Stimulated activated naive CD8-positive, alpha-beta T cell treated with anti-CD3 and anti-CD28 coated beads, Interleukin-15, Interleukin-2, amounts not matched to agents 100 U/mL and 50 U/mL, for 24 hours (primary cell): Measurements from ENCODE around the gene HLA-DQB1.
"Not testable (repeated sequence)": the region's sequence is repeated elsewhere in the genome, so short reads cannot be mapped to it uniquely, and the experiment has no call there.

Source experiments
- ATAC-seq: fragments of 150-1000 bp; cut with Tn5 transposase; one replicate; pipeline ENCODE4 v1.10.0; 2021
- DNase-seq: peaks from one replicate; pipeline ENCODE4 v3.0.0; 2021

The HLA-DQB1 gene

DNA sequence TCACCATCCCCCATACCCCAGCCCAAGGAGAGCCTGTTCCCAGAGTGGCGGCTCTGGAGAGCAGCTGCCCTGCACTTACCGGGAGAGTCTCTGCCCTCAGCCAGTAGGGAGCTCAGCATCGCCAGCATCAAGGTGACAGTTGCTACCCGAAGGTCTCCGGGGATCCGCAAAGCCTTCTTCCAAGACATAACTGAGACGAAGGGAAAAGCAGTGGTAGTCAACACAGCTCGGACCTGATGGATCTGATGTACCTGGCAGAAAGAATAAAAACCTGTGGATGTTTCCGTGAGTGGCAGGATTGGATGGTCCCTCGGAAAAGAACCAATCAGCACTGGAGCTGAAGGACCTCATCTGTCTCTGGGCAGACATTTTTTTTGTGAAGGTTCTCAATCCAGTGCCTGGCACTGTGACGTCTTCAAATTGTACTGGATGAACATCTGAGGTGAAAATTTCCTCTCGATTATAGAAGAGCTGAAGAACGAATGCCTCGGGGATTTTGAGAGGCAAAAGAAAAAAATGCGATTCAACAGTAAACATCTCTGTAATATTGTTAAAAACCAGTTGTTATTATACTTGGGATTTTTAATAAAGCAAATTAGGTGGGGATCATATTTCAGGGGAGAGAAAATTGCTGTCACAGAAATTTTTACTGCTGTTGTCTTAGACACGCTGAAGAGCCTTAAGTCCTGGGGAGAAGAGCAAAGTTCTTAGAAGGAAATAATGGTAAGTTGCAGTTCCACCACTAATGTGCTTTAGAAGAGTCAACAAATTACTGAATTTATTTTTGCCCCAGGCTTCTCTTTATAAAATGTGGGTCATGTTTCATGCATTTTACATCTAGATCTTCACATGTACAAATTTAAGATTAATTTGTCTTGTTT lies at the start of gene HLA-DQB1:
HLA-DQB1 (minus strand) TSS at position 238 of the 881 bp plus-strand sequence; CDS start at position 188, 50 bp downstream.
- ATAC-seq (peak; percentile 70), DNase-seq (peak; percentile 26)

DNA sequence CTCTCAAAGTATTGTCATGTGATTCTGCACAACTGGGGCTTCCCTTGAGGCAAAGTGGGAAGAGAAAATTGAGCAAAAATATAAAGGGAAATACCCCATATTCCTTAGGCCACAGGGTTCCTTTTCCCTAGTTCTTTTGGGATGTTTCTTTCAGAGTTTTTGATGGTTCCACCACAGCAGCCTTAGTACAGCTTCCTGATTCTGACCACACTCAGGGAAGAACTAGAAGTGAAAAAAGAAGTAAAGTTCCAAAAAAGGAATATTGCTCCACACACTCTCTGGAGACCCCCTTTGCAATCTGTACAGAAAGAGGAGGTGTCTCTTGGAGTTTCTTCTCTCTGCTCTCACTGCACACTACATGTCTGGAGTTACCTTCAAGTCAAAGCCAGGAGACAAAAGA lies 46.8 kb upstream of the HLA-DQB1 start:
- ATAC-seq = no peak
- DNase-seq = no peak

DNA sequence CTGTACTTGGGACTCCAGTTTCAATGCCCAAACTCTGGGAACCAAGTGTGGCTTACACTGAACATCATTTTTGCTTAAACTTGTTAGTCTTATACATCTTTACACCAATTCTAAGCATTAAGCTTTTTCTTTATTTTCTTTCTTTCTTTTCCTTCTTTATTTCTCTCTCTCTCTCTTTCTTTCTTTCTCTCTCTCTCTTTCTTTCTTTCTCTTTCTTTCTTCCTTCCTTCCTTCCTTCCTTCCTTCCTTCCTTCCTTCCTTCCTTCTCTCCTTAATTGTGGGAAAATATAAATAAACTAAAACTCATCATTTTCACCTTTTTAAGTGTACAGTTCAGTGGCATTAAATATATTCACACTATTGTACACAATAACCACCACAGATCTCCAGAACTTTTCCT lies 43.2 kb upstream of the HLA-DQB1 start:
- DNase-seq = no peak
- ATAC-seq = no peak

DNA sequence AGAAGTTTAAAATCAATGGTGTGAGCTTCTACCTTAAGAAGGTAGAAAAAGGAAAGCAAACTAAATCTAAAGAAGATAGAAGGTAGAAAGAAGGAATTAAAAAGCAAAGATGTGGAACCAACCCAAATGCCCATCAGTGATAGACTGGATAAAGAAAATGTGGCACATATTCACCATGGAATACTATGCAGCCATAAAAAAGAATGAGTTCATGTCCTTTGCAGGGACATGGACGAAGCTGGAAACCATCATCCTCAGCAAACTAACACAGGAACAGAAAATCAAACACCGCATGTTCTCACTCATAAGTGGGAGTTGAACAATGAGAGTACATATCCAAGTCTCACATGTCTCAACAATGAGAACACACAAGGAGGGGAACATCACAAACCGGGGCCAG lies 38.7 kb upstream of the HLA-DQB1 start:
- not testable (repeated sequence) for DNase-seq, ATAC-seq

DNA sequence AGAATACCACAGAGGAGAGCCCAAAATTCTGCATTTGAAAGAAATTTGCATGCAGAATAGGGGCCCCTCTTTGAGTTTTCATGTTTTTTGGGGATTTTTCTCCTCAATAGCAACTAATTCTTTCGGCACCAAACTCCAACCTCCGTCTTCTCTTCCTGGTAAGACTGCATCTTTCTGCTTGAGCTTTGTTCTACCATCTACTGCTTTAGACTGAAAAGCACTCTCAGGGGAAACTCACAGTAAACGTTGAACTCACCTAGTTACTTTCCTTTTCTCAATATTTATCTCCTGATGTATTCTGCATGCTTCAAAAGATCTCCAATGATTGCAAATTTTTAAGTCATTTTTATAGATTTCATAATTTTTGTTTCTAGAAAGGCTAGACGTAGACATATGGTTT lies 36.9 kb upstream of the HLA-DQB1 start:
- ATAC-seq = no peak
- DNase-seq = no peak

DNA sequence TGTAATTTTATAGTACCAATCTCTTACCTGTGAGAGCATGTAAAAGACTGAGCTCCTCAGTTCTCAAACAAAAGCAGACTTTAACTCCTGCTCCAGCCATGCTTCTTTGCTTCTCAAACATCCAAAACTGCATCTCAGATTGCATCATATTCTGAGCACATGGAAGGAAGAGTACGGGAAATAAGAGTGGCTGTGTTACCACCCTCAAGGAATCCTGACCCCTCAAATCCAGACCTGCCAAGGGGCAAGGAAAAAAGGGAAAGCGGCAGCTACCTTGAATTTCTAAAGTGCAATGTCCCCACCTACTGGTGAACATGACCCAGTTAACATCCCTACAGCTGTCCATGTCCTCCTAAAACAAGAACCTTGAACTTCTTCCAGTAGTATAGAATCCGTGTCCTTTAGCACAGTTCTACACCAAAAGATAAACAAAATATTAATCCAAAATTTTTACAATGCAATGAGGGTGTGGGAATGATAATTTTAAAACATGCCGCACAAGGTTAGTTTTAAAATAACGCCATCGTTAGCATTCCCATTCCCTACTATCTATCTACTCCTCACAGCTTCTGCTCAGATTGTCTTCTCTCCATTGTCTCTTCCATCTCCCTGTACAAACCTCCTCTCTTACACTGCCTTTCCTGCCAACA lies 34.1 kb upstream of the HLA-DQB1 start:
- ATAC-seq (no peak), DNase-seq (peak; percentile 10)

DNA sequence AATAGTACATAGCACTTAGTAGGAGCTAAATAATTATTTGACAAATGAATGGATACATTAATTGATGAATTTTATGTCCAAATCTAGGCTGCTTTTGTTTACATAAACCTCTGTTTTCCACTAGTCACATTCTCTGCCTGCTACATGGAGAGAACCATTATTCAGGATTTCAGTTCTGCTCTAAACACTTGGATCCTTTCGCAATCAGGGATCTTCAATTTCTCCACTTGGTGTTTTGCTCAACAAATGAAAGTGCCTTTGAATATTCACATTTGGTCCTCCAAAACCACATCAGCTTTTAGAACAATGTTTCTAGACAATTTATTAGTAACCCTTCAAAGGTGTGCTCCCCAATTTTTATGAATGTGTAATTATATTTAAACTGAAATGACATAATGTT lies 30.6 kb upstream of the HLA-DQB1 start:
- DNase-seq (no peak), ATAC-seq (no peak)

DNA sequence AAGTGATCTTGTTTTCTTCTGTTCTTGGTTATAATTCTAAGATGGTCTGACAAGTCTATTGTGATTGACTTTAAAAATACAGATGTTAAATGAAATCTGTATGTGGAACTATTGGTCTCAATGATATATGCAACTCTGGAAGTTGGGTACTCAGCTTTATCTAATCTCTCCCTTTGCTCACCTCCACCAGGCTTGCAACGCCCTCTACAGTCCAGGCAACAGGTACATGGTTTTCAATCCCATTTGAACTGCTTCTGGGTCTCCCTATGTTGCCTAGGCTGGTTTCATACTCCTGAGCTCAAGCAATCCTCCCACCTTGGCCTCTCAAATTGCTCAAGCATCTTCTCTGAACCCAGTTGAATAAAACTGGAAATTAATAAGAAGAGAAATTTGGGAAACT lies 25.6 kb upstream of the HLA-DQB1 start:
- DNase-seq = peak; percentile 56
- peak; percentile 65 for ATAC-seq

DNA sequence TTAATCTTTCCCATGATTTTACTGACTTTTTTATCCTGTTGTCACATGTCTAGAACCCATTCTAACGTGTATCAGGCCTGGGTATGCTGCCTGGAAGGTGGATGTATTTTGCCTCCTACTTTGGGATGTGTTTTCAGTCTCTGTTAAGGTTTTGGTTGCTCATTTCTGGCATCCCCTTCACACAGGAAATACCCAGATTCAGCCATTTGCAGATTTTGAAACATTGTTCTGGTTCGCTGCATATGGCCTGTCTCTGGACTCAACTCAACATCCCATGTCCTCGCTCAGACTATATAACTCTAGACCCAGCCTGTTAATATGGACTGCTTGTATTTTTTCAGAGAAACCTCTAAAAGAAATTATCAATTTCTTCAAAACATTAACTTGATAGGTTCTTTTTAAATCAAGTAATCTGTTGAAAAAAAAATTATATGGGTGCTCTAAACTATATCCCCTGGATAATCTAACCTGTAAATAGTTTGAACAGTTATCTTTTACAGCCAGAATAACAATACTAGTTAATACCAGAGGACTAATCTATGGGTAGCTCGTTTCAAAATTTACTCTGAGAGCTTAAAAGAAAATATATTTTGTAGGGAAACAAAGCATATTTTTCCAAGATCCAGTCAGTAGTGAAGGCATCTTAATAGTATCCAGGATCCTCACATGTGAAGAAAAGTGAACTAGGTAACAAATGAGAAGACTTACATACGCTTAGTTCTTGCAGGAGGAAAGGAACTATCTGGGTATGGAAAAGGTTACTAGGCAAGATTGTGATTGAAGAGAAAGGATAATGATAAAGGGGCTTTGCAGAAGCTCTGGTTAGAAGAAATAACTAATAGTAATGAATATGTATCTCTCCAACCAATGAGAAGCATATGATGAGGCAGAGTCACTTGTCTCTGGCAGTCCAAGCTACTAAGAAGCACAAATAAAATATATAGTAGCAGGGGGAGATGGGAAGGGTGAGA lies 23.4 kb upstream of the HLA-DQB1 start:
- ATAC-seq = no peak
- DNase-seq = no peak

DNA sequence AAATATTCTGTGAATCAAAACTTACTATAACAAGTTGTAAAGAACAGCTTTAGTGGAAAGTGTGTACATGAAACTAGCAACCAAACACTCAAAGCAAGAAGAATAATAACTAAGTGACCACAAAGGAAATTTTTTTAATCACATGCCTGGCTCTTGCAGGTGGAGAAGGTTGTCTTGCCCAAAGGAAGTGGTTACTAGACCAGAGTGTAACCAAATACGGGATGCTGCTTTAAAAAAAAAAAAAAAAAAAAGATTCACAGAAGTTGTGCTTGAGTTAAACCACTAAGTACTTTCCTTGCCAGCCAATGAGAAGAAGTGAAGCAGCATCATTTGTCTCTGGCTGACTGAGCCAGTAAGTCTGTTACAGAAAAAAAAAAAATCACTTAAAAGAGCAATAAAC lies 19.1 kb upstream of the HLA-DQB1 start:
- ATAC-seq = peak; percentile 93

DNA sequence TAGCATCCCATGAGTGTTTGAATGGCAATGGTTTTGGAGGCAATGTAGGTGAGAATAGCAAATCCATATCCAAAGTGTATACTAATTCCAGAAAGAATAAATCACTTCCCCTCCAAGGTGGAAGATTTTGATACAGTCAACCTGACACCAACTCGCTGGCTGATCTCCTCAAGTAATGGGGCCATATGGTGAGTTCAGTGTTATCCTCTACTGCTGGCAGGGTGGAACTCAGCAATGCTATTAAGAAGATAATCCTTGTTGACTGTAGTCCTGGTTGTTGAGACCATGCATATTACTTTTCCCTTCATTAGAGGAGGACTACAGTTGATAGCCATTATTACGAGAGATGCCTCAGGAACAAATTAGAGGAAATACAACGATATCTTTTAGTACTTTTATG lies 17.8 kb upstream of the HLA-DQB1 start:
- no peak for ATAC-seq
- no peak for DNase-seq

More for the DNA sequence above, 19.1 kb upstream of the HLA-DQB1 start:
- DNase-seq = peak; percentile 15

DNA sequence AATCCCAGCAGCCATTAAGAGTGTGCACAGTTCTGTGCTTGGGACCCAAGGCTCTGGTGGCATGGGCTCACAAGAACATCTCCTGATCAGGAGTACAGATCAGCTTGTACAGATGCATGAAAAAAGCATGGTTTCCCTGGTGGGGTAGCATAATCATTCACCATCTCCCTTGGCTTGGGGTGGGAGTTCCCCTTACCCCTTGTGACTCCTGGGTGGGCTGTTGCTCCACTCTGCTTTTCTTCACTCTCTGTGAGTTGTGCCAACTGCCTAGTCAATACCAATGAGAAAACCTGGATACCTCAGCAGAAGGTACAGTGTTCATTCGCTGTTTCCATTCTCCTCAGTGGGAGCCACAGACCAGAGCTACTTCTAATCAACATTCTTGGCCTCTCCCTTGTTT lies 13.6 kb upstream of the HLA-DQB1 start:
- DNase-seq (no peak), ATAC-seq (no peak)

DNA sequence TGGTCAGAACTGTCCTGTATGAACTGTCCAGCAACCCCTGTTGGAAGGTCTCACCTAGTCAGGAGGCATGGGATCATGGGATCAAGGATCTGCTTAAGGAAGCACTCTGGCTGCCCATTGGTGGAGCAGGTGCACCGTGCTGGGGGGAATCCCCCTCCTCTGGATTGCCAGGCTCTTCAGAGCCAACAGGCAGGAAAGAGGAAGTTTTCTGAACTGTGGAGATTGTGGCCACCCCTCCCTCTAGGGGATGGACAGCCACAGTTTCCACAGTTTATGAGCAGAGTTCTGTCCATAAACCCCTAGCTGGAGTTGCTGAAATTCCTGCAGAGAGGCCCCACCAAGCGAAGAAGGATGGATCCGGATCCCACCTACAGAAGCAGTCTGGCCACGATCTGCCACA lies 13.0 kb upstream of the HLA-DQB1 start:
- DNase-seq = no peak
- no peak for ATAC-seq

DNA sequence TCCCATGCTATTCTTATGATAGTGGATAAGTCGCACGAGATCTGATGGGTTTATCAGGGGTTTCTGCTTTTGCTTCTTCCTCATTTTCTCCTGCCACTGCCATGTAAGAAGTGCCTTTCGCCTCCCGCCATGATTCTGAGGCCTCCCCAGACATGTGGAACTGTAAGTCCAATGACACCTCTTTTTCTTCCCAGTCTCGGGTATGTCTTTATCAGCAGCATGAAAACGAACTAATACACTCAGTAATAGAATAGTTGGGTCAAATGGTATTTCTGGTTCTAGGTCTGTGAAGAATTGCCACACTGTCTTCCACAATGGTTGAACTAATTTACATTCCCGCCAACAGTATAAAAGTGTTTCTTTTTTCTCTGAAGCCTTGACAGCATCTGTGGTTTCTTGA lies 7.7 kb upstream of the HLA-DQB1 start:
- not testable (repeated sequence) for DNase-seq, ATAC-seq

DNA sequence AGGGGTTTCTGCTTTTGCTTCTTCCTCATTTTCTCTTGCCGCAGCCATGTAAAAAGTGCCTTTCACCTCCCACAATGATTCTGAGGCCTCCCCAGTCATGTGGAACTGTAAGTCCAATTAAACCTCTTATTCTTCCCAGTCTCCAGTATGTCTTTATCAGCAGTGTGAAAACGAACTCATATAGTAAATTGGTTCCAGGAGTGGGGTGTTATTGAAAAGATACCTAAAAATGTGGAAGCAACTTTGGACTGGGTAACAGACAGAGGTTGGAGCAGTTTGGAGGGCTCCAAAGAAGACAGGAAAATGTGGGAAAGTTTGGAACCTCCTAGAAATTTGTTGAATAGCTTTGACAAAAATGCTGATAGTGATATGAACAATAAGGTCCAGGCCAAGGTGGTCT lies 5.5 kb upstream of the HLA-DQB1 start:
- DNase-seq, ATAC-seq: not testable (repeated sequence)

DNA sequence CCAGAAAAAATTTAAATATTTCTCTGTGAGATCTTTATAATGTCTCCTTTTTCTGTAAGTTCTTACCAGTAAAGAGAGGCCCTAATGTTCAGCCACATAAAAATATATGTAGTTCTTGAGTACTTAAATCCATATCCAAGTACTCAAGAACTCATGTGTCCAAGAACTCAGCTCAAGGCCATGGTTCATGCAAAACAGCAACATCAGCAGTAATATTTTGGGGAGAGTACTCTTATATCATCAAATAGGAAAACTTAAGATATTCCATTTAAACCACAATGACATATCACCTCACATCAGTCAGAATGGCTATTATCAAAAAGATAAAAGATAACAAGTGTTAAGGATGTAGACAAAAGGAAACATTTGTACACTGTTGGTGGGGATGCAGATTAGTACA lies 3.4 kb upstream of the HLA-DQB1 start:
- ATAC-seq (no peak), DNase-seq (no peak)

DNA sequence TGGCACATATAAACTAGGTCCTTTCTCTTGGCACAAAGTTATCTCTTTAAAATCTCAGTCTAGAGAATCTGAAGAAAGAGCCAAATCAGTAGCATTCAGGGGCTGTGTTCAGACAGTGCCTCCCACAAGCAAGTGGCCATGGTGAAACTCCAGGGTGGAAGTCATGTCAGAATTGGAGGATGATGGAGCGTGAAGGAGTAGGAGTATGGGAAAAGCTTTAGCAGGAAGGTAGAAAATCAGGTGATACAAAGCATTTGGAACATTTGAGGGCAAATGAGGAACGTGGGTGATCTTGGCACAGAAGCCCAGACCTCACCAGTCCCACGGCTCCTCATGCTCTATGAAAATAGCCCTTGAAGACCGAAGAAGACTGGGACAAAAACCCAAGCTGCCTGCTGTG lies 2.8 kb upstream of the HLA-DQB1 start:
- ATAC-seq = no peak
- DNase-seq = no peak

DNA sequence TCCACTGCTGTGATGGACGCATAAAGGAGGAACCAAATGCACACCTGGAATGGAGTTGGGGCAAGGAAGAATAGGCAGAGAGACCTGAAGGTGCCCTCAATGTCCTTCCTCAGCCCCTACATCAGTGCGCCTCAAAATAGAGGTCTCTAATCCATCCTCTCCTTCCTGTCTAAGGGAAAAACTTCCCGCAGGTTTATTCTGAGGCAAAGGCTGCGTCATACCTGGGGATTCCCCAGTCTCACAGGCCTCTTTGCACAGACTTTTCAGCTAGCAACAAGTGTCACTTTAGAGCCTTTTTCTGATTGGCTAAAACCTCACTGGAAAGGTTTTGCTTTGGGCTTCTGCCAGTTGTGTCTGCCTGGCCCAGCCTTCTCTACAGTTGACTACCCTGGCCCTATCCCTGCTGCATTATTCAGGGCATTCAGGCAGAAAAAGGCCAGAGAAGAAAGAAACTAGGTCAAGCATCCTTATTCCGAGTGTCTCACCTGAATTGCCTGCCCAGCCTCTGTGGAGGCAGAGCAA lies 1.8 kb upstream of the HLA-DQB1 start:
- peak; percentile 46 for DNase-seq
- ATAC-seq = peak; percentile 81

DNA sequence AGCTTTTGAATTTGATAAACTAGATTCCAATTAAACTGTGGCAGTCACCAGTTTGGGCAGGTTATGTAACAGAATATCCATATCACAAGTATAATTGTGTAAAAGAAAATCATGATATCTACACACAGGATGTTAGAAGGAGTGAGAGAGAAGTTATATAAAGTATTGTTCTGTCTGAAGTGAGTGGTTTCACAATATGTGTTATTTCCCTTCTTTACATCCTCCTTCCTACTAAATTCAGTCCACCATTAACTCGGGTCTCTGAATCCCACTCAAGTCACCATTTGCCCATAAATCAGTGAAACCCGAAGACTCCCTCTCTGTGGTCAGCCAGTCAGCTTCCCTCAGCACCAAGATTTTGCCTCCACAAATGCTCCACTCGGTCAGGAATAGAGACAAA lies 796 bp downstream of the HLA-DQB1 start:
- DNase-seq (no peak), ATAC-seq (no peak)

DNA sequence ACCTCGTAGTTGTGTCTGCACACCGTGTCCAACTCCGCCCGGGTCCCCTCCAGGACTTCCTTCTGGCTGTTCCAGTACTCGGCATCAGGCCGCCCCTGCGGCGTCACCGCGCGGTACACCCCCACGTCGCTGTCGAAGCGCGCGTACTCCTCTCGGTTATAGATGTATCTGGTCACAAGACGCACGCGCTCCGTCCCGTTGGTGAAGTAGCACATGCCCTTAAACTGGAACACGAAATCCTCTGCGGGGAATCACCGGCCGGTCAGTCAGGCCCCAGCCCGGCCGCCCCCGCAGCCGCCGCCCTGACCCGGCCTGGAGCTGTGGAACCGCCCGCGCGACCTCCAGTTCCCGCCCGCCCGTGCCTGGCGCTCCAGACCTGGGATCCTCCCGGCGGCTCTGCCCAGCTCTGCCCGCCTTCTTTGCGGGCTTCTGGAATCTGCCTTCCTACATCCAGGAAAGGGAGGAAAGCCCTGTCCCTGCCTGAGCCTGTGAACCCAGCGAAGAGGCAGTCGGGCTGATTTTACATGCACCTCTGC lies 1.6 kb downstream of the HLA-DQB1 start:
- DNase-seq (peak; percentile 13), ATAC-seq (peak; percentile 17)

DNA sequence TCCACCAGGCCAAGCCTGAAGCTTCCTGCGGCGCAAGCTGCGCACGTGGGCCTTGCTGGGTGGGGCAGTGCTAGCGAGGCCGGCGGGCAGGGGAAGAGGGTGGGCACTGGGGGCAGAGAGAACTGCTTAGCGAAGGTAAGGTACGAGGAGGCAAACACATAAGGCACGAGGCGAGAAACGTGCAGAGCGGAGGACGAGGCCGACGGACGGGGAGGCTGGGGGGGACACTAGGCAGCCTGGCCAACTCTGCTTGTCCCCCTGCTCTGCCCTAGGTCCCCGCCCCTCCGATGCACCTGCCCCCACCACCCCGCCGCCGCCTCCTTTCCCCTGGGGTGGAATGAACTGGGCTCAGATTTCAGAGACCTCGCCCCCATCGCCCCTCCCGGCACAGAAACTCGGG lies 2.1 kb downstream of the HLA-DQB1 start:
- no peak for DNase-seq
- ATAC-seq = no peak

DNA sequence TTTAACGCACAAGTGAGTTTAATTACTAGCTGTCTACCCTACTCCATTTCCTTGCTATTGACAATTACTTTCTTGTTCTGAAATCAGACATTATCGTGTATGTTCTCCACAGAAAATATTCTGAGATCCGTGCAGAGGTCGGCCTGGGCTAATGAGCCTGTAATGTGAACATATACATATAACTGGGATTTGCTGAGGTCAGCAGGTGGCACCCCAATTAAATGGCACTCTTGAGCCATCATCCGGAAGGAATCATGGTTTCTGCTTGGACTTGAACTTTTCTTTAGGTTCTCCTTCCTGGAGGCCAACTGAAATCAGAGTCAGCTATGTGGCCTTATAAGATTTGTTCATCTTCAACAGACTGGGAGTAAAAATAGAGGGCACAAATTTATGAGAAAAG lies 3.6 kb downstream of the HLA-DQB1 start:
- ATAC-seq = no peak
- DNase-seq = no peak
